ENCODE measurements around the gene ZER1. TPM values are rescaled to one million over a fixed set of nuclear protein-coding genes. Genes with fewer than 3 reads are reported as not detected.
A peak's percentile ranks its signal among the peaks of the same experiment; 100 is the strongest.
"Not testable (repeated sequence)": the region's sequence is repeated elsewhere in the genome, so short reads cannot be mapped to it uniquely, and the experiment has no call there.

ZER1 gene
- total RNA-seq, 1 donor from 2014 or later: 37.2 TPM

DNA sequence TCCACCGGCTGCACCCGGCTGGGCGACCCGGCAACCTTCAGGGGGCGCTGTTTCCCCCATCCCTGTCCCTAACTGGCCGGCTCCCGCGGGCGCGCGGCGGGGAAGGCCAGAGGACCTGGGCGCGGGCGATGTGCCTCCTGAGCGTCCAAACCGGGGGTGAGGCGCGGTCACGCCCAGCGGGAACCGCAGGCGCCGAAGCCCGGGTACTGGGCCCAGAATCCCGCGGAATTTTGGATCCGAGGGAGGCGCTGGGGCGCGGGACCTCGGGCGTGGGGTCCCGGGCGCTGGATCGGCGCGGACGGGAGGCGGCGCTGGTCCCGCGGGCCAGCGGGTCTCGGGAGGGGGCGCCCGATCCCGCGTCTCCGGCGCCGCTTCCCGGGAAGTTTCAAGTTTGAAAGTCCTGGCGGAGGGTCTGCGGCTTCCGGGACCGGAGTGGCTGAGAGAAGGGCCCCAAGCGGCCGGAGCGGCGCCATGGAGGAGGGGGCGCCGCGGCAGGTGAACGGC is 69.2 kb downstream of the ZER1 start, which contains the start of gene PKN3:
Gene PKN3 (plus strand): TSS at position 59 of the 504 bp plus-strand sequence. CDS start 413 bp downstream, at position 472.
- no peaks in the 10 kb centered on the region for H3K9me3 Mint-ChIP-seq
- peaks cover 5% of the 10 kb centered on the region for H3K4me1 Mint-ChIP-seq
- TF ChIP-seq, protein P1, sequence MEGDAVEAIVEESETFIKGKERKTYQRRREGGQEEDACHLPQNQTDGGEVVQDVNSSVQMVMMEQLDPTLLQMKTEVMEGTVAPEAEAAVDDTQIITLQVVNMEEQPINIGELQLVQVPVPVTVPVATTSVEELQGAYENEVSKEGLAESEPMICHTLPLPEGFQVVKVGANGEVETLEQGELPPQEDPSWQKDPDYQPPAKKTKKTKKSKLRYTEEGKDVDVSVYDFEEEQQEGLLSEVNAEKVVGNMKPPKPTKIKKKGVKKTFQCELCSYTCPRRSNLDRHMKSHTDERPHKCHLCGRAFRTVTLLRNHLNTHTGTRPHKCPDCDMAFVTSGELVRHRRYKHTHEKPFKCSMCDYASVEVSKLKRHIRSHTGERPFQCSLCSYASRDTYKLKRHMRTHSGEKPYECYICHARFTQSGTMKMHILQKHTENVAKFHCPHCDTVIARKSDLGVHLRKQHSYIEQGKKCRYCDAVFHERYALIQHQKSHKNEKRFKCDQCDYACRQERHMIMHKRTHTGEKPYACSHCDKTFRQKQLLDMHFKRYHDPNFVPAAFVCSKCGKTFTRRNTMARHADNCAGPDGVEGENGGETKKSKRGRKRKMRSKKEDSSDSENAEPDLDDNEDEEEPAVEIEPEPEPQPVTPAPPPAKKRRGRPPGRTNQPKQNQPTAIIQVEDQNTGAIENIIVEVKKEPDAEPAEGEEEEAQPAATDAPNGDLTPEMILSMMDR (IDR thresholded peaks at IDR 0.05; ENCODE audit: unreplicated experiment): peak; percentile 94
- H3K4me3 Mint-ChIP-seq: peak within 1 kb of the TSS; percentile 78
- H3K36me3 Mint-ChIP-seq: no peaks in the 10 kb centered on the region
- peak; percentile 85 to 96 for DNase-seq (ENCODE audit: low spot score in 2 of 2, unreplicated experiment in 2 of 2)
- no peaks in the 10 kb centered on the region for H3K27me3 Mint-ChIP-seq (ENCODE audit: low read depth)
- H3K27ac Mint-ChIP-seq: peak within 1 kb of the TSS; percentile 69

DNA sequence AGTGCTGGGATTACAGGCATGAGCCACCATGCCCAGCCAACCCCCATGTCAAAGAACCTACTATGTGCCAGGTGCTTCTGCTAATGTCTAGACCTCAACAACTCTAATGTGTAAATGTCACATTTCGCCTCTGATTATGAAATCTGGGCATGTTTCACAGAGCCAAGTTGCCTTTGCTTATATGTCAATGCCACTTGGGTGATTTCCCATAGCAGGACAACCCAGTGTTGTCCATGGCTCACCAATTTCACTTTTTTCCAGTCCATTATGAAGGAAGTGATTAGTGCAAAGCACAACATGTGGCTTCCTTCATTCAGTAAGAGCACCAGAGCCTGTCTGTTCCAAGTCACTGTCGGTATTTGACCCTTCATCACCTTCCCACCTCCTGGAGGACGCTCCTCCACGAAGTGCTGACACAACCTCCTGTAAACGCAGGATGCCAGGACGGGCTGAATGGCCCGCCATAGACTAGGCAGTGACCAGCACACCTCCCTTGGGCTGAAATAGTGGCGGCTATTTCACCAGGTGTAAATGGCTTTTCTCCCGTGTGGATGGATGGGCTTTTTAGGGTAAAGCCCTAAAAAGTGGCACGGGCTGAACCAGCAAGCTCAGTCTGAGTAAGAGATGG is 70.4 kb downstream of the ZER1 start:
- Mint-ChIP-seq H3K27me3 (ENCODE audit: low read depth) (no peaks in the 10 kb centered on the region), H3K36me3 (peaks cover 2% of the 10 kb centered on the region), H3K9me3 (no peaks in the 10 kb centered on the region), H3K4me3 (peak overlapping the region; percentile 56), H3K4me1 (peaks cover 5% of the 10 kb centered on the region), H3K27ac (no peak overlapping the region)
- TF ChIP-seq, protein P1 (IDR thresholded peaks at IDR 0.05; ENCODE audit: unreplicated experiment): no peak
- DNase-seq (ENCODE audit: low spot score in 2 of 2, unreplicated experiment in 2 of 2): no peak

DNA sequence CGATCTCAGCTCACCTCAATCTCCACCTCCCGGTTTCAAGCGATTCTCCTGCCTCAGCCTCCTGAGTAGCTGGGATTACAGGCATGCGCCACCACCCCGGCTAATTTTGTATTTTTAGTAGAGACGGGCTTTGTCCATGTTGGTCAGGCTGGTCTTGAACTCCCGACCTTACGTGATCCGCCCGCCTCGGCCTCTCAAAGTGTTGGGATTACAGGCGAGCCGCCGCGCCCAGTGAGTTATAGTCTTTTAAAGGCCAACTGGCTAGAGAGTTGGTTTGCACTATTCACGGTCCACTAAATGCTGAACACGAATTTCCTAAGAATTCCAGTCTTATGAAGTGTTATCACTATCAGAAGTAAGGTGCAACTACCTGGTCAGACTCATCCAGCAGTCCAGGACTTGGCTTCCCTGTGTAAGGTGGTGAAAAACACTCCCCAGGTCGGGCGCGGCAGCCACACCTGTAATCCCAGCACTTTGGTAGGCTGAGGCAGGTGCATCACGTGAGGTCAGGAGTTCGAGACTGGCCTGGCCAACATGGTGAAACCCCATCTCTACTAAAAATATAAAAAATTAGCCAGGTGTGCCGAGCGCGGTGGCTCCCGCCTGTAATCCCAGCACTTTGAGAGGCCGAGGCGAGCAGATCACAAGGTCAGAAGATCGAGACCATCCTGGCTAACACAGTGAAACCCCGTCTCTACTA is 72.5 kb downstream of the ZER1 start:
- H3K4me1 Mint-ChIP-seq; H3K27ac Mint-ChIP-seq; H3K27me3 Mint-ChIP-seq (ENCODE audit: low read depth); H3K9me3 Mint-ChIP-seq; H3K4me3 Mint-ChIP-seq; DNase-seq (ENCODE audit: low spot score in 2 of 2, unreplicated experiment in 2 of 2): not testable (repeated sequence)
- H3K36me3 Mint-ChIP-seq: peaks cover 12% of the 10 kb centered on the region

DNA sequence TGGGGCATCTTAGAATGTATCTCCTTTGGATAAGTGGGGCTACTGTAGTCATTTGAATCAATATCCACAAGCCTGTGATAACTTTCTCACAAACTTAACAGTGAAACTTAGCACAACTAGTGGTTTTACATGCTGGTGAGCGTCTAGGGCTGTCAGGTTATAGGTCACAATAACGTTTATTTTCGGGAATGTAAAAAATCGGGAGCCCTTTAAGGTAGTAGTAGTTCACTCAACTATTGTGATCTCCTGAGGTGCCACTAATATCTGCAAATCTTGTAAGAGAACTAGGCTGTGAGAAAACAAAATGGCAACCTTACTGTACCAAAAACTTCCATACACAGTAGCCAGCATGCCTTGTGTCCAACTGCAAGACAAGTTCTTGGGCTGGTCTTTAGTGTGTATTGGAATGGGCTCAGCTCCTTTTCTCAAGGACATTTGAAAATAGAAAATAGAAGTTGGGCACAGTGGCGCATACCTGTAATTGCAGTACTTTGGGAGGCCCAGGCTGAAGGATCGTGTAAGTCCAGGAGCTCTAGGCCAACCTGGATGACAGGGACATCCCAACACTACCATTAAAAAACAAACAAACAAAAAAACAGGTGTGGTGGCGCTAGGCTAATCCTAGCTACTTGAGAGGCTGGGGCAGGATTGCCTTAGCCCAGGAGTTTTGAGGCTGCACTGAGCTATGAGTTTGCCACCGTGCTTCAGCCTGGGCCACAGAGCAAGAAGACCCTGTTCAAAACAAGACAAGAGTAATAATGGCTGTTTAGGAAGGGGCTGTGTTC is 74.6 kb downstream of the ZER1 start:
- H3K36me3 Mint-ChIP-seq: peaks cover 22% of the 10 kb centered on the region
- H3K27me3 Mint-ChIP-seq (ENCODE audit: low read depth): no peaks in the 10 kb centered on the region
- TF ChIP-seq, protein P1 (IDR thresholded peaks at IDR 0.05; ENCODE audit: unreplicated experiment): no peak
- peak overlapping the region; percentile 50 for H3K27ac Mint-ChIP-seq
- no peaks in the 10 kb centered on the region for H3K9me3 Mint-ChIP-seq
- no peak overlapping the region for H3K4me3 Mint-ChIP-seq
- DNase-seq (ENCODE audit: low spot score in 2 of 2, unreplicated experiment in 2 of 2): no peak
- H3K4me1 Mint-ChIP-seq: peaks cover 2% of the 10 kb centered on the region

DNA sequence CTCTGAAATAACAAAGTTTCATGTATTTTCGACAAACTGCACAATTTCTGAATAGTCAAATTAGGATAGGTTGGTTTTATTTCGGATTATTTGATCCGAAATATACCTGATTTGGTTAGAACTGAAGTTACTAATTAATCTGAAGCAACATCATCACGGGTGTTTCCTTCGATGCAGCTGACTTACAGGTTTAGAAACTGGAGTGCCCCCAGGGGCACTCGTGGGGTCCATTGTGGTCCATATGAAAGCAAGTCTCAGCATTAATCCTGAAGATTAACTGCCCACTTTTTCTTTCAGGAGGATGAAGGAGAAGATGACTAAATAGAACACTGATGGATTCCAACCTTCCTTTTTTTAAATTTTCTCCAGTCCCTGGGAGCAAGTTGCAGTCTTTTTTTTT is 77.4 kb downstream of the ZER1 start:
- Mint-ChIP-seq H3K36me3 (peaks cover 29% of the 10 kb centered on the region), H3K27ac (peak overlapping the region; percentile 34), H3K4me3 (no peak overlapping the region), H3K4me1 (peaks cover 14% of the 10 kb centered on the region), H3K27me3 (ENCODE audit: low read depth) (no peaks in the 10 kb centered on the region), H3K9me3 (no peaks in the 10 kb centered on the region)
- DNase-seq (ENCODE audit: low spot score in 2 of 2, unreplicated experiment in 2 of 2): no peak
- TF ChIP-seq, protein P1 (IDR thresholded peaks at IDR 0.05; ENCODE audit: unreplicated experiment): no peak

DNA sequence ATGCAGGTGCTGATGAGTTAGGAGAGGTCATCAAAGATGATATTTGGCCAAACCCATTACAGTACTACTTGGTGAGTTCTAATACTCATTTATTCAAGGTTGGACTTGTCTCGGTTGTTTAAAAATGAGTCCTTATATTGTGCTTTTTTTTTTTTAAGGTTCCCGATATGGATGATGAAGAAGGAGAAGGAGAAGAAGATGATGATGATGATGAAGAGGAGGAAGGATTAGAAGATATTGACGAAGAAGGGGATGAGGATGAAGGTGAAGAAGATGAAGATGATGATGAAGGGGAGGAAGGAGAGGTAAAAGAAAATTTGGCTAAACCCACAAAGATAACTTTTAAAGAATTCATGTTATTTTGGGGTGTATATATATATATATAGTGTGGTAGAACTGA is 78.0 kb downstream of the ZER1 start:
- H3K27me3 Mint-ChIP-seq (ENCODE audit: low read depth); H3K9me3 Mint-ChIP-seq; DNase-seq (ENCODE audit: low spot score in 2 of 2, unreplicated experiment in 2 of 2); H3K4me3 Mint-ChIP-seq: not testable (repeated sequence)
- peak overlapping the region; percentile 22 for H3K27ac Mint-ChIP-seq
- H3K36me3 Mint-ChIP-seq: peaks cover 29% of the 10 kb centered on the region
- peaks cover 14% of the 10 kb centered on the region for H3K4me1 Mint-ChIP-seq

All from mesothelial cell of epicardium (in vitro differentiated cells).